Activated CD4-positive, alpha-beta T cell treated with anti-CD3 and anti-CD28 coated beads, Interleukin-2, amount 50 U/mL, for 24 hours (primary cell): ENCODE data around the gene MRGPRE.

Experiments
- DNase-seq, 2 donors: peaks; one replicate each; pipeline ENCODE4 v3.0.0-alpha.2; 2020; ENCODE audit warnings: low read depth in 1 of 2, low spot score in 1 of 2

Gene MRGPRE

GRCh38 chr11:3214420-3214699, 17.9 kb downstream of the MRGPRE start:
- no peak for DNase-seq

DNA sequence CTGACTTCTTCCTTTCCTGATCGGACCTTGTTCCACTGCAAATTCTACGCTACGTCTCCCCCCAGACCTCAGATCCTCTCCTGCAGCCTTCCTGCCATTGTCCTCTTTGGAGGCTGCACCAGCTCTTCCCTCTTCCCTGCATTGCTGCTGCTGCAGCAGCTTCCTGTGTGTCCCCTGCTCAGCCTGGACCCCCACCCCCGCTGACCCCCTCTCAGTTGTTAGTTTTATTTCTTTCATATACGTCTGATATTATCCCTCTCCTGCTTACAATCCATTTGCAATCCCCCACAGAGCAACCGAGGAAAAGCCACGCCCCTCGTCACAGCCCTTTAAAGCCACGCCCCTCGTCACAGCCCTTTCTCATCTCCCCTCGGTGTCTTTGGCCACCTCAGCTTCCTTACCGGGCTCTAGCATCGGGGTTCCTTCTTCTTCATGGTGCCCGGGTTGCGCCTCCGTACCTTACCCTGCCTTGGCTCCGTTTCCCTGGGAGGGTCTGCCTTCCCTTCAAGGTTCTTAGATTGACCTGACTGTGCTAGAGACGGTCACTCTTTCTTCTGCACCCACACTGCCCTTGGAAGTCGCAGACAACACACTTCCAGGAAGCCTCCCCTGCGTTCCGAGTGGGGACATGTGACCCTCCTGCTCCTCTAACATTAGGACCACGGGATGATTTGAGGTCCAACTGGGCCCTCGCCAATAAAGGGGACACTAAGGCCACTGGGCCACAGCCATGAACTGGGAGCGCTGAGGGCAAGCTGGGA, 18.4 kb downstream of the MRGPRE start:
- no peak for DNase-seq

GRCh38 chr11:3208272-3208671, 23.9 kb downstream of the MRGPRE start:
- no peak for DNase-seq

DNA sequence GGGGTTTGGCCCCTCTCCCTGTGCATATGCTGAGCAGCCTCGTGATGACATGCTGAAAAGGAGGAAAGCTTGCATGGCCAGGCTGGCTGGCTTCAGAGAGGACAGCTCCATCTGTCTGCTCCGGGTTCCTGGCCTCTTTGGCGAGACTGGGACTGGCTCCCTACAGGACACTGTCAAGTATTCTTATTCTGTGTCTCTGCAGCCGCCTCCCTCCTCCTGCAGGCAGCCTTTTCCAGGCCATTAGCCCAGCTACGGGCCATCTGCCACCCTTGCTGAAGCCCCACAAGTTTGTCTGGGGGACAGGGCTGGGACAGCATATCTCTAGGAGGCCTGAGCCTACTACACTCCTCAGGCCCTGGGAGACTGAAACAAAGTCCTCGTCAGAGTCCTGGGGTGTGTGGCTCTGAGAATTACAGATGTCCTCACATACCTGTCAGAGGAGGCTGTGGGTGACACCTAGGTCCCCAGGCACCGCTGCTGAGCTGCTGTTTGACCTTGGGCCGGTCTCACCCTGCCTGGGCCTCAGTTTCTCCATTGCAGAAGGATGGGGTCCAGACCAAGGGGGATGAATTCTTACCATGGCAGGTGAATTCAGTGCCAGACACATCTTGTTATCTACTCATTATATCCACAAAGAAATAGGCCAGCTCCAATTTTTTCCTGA, 24.6 kb downstream of the MRGPRE start:
- no peak for DNase-seq

DNA sequence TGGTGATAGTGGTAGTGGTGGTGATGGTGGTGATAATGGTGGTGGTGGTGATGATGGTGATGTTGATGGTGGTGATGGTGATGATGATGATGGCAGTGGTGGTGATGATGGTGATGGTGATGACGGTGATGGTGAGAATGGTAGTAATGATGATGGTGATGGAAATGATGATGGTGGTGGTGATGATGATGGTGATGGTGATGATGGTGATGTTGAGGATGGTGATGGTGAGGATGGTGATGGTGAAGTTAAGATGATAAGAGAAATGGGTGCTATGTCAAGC, 25.4 kb downstream of the MRGPRE start:
- no peak for DNase-seq

GRCh38 chr11:3206156-3206921, 25.9 kb downstream of the MRGPRE start:
- no peak for DNase-seq

- no peak for DNase-seq
Measured at GRCh38 chr11:3205261-3206155, 26.7 kb downstream of the MRGPRE start.

- DNase-seq: no peak
Measured at GRCh38 chr11:3204141-3205015, 27.8 kb downstream of the MRGPRE start.

- DNase-seq: no peak
Measured at GRCh38 chr11:3203221-3204043, 28.8 kb downstream of the MRGPRE start.

DNA sequence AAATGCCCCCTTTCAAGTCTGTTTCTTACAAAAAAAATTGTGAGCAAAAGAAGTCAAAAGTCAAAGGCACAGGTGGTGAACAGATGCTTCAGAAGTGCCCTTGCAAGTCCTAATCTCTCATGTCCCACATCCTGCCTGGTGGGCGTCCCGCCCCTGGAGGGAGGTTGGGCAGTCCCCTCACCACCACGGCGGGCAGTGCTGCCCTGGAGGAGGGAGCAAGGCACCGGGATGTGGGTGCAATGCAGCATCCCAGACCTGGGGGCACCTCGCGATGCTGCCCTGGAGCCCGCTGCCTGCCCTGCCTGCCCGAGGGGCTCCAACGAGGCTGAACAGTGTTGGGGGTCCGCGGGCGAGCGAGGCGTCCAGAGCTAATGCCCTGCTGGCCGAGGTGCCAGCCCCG, 29.5 kb downstream of the MRGPRE start:
- DNase-seq: no peak

DNA sequence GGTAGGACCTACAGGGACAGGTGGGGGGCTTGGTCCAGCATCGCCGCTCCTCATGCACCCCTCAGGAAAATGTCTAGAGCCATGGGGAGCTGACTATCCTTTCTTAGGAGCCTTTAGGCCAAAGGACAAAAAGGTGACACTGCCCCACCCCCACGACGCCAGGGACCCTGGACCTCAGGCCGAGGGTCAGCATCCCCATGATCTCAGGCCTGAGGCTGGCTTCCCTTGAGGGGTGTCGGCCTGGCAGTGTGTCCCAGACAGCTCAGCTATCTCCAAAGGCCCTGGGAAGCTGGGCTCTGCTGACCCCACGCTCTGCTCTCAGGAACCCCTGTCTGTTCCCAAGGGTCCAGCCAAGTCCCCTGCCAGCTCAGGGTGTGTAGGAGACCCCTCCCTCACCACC, 29.9 kb downstream of the MRGPRE start:
- no peak for DNase-seq

DNA sequence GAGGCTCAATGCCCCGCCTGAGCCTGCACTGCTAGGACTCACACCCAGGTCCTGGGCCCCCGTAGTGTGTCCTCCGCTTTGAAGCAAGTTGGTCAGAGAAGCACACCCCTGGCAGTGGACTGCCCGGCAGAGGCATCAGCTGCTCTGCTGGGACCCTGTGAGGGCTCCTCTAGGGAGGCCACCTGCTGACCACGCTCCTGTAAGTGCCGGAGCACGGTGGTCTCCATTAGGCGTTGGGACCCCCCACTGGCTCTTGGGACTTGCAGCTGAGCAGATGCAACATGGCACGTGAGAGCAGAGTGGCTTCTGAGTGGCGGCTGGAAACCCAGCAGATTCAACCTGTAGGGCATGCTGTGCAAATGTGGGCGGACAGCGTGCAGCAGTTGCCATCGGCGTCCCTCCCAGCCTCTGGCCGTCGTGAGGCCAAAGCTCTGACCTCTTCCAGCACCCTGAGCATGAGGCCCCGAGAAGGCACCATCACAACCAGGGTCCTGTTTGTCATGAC, 30.5 kb downstream of the MRGPRE start:
- DNase-seq: no peak

- no peak for DNase-seq
Measured at GRCh38 chr11:3201112-3201581, 31.1 kb downstream of the MRGPRE start.

DNA sequence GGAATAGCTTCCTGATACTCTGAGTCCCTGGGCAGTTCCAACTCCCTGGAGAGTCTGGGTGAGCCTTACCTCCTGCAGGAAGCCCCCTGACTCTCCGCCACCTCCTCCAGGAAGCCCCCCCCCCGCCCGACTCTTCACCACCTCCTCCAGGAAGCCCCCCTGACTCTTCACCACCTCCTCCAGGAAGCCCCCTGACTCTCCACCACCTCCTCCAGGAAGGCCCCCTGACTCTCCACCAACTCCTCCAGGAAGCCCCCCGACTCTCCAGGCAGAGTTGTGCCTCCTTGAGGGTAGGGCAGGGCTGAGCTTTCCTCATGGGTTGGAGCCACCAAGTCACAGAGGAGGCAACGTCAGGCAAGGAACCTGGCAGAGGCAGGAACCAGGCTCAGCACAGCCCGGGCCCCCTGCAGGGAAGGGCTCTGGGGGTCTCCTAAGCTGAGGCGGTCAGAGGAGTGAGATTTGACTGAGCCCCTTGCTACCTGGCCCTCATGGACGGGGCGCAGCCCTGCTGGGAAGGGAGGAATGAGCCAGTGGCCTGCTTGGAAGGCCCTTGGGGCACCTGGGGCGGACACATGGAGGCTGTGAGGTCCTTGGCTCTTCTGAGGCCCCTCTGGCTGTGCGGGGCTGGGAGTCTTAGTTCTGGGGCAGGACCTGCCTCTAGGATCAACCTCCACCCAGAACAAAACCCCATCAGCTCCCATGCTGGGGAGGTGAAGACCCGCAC, 31.7 kb downstream of the MRGPRE start:
- no peak for DNase-seq

GRCh38 chr11:3199537-3200295, 32.5 kb downstream of the MRGPRE start:
- DNase-seq: no peak

GRCh38 chr11:3198815-3199214, 33.4 kb downstream of the MRGPRE start:
- no peak for DNase-seq

- DNase-seq: no peak
Measured at GRCh38 chr11:3197878-3198528, 34.2 kb downstream of the MRGPRE start.
